Measurements from ENCODE around the gene PIP5K1B. TPM values are rescaled to one million over a fixed set of nuclear protein-coding genes. Genes with fewer than 3 reads are reported as not detected.
"Not testable (repeated sequence)": the region's sequence is repeated elsewhere in the genome, so short reads cannot be mapped to it uniquely, and the experiment has no call there.

PIP5K1B gene
- total and polyA plus RNA-seq, 7 donors, result 10.3 to 72.6 (median 23.5) TPM

- Histone ChIP-seq H3K36me3 (peaks cover 9 to 39% (median 11%) of the 10 kb centered on the region in 4 donors), H3K9me3 (no peaks in the 10 kb centered on the region), H3K27ac (no peak overlapping the region), H3K4me3 (no peak overlapping the region), H3K4me1 (peaks cover 0 to 10% (median 7%) of the 10 kb centered on the region in 4 donors), H3K27me3 (no peaks in the 10 kb centered on the region)
- 65 to 79% methylated on average over 4 of the region's 4 CpGs for WGBS, 2 donors
- DNase-seq, result no peak
- intact Hi-C loops (cut with DNase I), result no loop called here
- TF ChIP-seq POLR2A (IDR thresholded peaks at IDR 0.05) (no peak), EP300 (IDR thresholded peaks at IDR 0.05) (no peak), POLR2AphosphoS5 (IDR thresholded peaks at IDR 0.05) (no peak), CTCF (IDR thresholded peaks at IDR 0.05) (no peak)
Observed at GRCh38 chr9:69046723-69047122, 341.7 kb downstream of the PIP5K1B start.

GRCh38 chr9:69047371-69047770 lies 342.3 kb downstream of the PIP5K1B start:
- H3K4me3 ChIP-seq, result no peak overlapping the region
- no peak for DNase-seq
- no peak overlapping the region for H3K27ac ChIP-seq
- peaks cover 0 to 10% (median 7%) of the 10 kb centered on the region in 4 donors for H3K4me1 ChIP-seq
- H3K9me3 ChIP-seq, result no peaks in the 10 kb centered on the region
- H3K27me3 ChIP-seq, result no peaks in the 10 kb centered on the region
- WGBS, 2 donors, result 63 to 68% methylated on average over 4 of the region's 4 CpGs
- peaks cover 9 to 39% (median 11%) of the 10 kb centered on the region in 4 donors for H3K36me3 ChIP-seq
- TF ChIP-seq POLR2AphosphoS5 (IDR thresholded peaks at IDR 0.05) (no peak), POLR2A (IDR thresholded peaks at IDR 0.05) (no peak), EP300 (IDR thresholded peaks at IDR 0.05) (no peak), CTCF (IDR thresholded peaks at IDR 0.05) (no peak)
- intact Hi-C loops (cut with DNase I), result no loop called here

GRCh38 chr9:69049094-69049493 lies 344.1 kb downstream of the PIP5K1B start:
- no peak overlapping the region for H3K27ac ChIP-seq
- no peaks in the 10 kb centered on the region for H3K9me3 ChIP-seq
- no peak for TF ChIP-seq CTCF (IDR thresholded peaks at IDR 0.05)
- no peak for TF ChIP-seq POLR2A (IDR thresholded peaks at IDR 0.05)
- TF ChIP-seq POLR2AphosphoS5 (IDR thresholded peaks at IDR 0.05), result no peak
- TF ChIP-seq EP300 (IDR thresholded peaks at IDR 0.05), result no peak
- 87 to 96% methylated on average over 6 of the region's 6 CpGs for WGBS, 2 donors
- DNase-seq, result no peak
- peaks cover 0 to 9% (median 7%) of the 10 kb centered on the region in 4 donors for H3K4me1 ChIP-seq
- H3K27me3 ChIP-seq, result no peaks in the 10 kb centered on the region
- H3K36me3 ChIP-seq, result peaks cover 9 to 39% (median 11%) of the 10 kb centered on the region in 4 donors
- H3K4me3 ChIP-seq, result no peak overlapping the region
- intact Hi-C loops (cut with DNase I), result no loop called here

- H3K4me3 ChIP-seq; H3K4me1 ChIP-seq; H3K27ac ChIP-seq; intact Hi-C loops (cut with DNase I); DNase-seq; H3K9me3 ChIP-seq; H3K27me3 ChIP-seq: not testable (repeated sequence)
- peaks cover 9 to 42% (median 11%) of the 10 kb centered on the region in 4 donors for H3K36me3 ChIP-seq
- 88 to 90% methylated on average over 12 of the region's 12 CpGs for WGBS, 2 donors
Observed at GRCh38 chr9:69050936-69051335, 345.9 kb downstream of the PIP5K1B start.

- no peak for DNase-seq
- H3K4me3 ChIP-seq, result no peak overlapping the region
- 82 to 83% methylated on average over 1 of the region's 1 CpG for WGBS, 2 donors
- H3K27ac ChIP-seq, result no peak overlapping the region
- H3K9me3 ChIP-seq, result no peaks in the 10 kb centered on the region
- H3K27me3 ChIP-seq, result no peaks in the 10 kb centered on the region
- no peaks in the 10 kb centered on the region for H3K4me1 ChIP-seq
- TF ChIP-seq POLR2A (IDR thresholded peaks at IDR 0.05) (no peak), POLR2AphosphoS5 (IDR thresholded peaks at IDR 0.05) (no peak), EP300 (IDR thresholded peaks at IDR 0.05) (no peak), CTCF (IDR thresholded peaks at IDR 0.05) (no peak)
- H3K36me3 ChIP-seq, result peaks cover 0 to 13% (median 0%) of the 10 kb centered on the region in 4 donors
- intact Hi-C loops (cut with DNase I), result loop anchor here (2.0 kb wide), 1 partner anchor 138 kb away; no protein-coding TSS in a partner anchor
Observed at GRCh38 chr9:69054989-69055388, 349.9 kb downstream of the PIP5K1B start.

Data from sigmoid colon (tissue), 7 donors.